ENCODE results near the gene SLC25A46. TPM values are rescaled to one million over a fixed set of nuclear protein-coding genes. Genes with fewer than 3 reads are reported as not detected.

The SLC25A46 gene
- total and polyA plus RNA-seq, 9 of the 15 experiments (the other 6 are each of a cell fraction or from before 2014, with no cell fraction given) = 7.8 to 47.3 (median 31.8) TPM

DNA sequence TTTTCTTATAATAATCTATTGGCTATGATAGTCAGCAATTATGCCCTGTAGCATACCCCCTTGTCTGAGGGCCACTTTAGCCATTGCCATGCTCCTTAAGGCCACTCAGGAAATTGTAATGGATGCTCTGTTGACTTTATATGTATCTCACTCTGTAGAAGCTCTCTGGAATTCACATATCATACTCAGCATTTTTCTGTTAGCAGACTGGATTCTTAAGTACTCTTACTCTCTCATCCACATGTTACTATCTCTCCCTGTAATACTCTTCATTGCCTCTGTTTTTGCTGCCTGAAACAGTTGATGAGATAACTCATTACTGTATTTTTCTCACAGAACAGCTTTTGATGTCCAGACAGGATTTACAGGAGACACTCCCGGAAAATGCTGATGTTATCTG, 36.5 kb upstream of the SLC25A46 start (continued):
- TF ChIP-seq PCBP1 (IDR thresholded peaks at IDR 0.05; ENCODE audit: low read depth, low read length, poor library complexity, severe bottlenecking) = no peak
- no peak for TF ChIP-seq WHSC1 (IDR thresholded peaks at IDR 0.05; ENCODE audit: low read length)
- no peak for TF ChIP-seq ZNF311 (CRISPR knock-in tag; IDR thresholded peaks at IDR 0.05)
- no peak for TF ChIP-seq TEAD4 (IDR thresholded peaks at IDR 0.05; ENCODE audit: low read length)
- TF ChIP-seq TEAD4 (CRISPR knock-in tag; IDR thresholded peaks at IDR 0.05; ENCODE audit: borderline replicate concordance) = no peak

DNA sequence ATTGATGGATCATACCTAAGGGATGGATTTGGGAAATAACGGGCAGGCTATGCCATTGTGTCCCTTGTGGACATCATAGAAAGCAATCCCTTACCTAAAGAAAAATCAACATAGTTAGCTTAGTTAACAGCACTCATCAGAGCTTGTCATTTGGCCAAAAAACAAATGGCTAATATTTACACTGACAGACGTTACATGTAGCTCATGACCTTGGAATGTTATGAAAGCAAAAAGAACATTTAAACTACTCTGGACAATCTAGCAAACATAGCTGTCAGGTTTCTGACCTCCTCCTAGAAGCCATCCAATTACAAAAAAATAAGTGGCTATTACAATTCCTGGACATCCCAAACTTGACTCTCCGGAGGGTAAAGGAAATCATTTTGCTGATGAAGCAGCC, 36.1 kb upstream of the SLC25A46 start:
- H3K79me2 ChIP-seq (ENCODE audit: control insufficient read depth, insufficient read depth, low read length) = no peaks in the 10 kb centered on the region
- no peak overlapping the region for H3K4me2 ChIP-seq (ENCODE audit: insufficient read depth, low read length)
- WGBS (ENCODE audit: insufficient coverage, low coverage, missing lambda C conversion rate) = 0% methylated on average over 3 of the region's 3 CpGs
- BruUV-seq (replicated peaks) = no TSS peak
- ATAC-seq (no peak), DNase-seq (ENCODE audit: extremely low read depth in 1 of 4, low spot score in 3 of 4) (no peak), FAIRE-seq (no peak)
- H3K9me1 ChIP-seq (ENCODE audit: control insufficient read depth, insufficient read depth, low read length) = no peaks in the 10 kb centered on the region
- no peaks in the 10 kb centered on the region for H3K36me3 ChIP-seq (ENCODE audit: control insufficient read depth, insufficient read depth, low read length)
- no peaks in the 10 kb centered on the region for H3K4me1 ChIP-seq (replicated peaks in 1 of 2; ENCODE audit: control insufficient read depth in 2 of 2, insufficient read depth in 2 of 2, low read length in 2 of 2)
- no peak overlapping the region for H3K4me3 ChIP-seq
- H3K9me3 ChIP-seq (replicated peaks; ENCODE audit: control insufficient read depth, insufficient read depth, low read depth, low read length) = no peaks in the 10 kb centered on the region
- no peaks in the 10 kb centered on the region for H3K27me3 ChIP-seq (ENCODE audit: control insufficient read depth in 2 of 2, insufficient read depth in 2 of 2, low read length in 2 of 2)
- ChIA-PET POLR2A (interaction anchor here (1.0 kb wide), 1 partner anchor 106 kb away, joined by 3 read pairs; no protein-coding TSS in a partner anchor), CTCF (ENCODE audit: low intra/inter-chr PET ratio) (no interaction called here)
- no peaks in the 10 kb centered on the region for H4K20me1 ChIP-seq (replicated peaks; ENCODE audit: control insufficient read depth, insufficient read depth, low read length)
- intact Hi-C loops (cut with micrococcal nuclease) = no loop called here
- H3K27ac ChIP-seq (ENCODE audit: extremely low read depth, low read depth, low read length) = no peak overlapping the region
- H3K9ac ChIP-seq (ENCODE audit: insufficient read depth in 1 of 2, low read depth in 2 of 2, low read length in 2 of 2) = no peak overlapping the region
- H2AFZ ChIP-seq (ENCODE audit: low read depth, low read length) = no peak overlapping the region
- in situ Hi-C loops (cut with MboI) = no loop called here
- TF ChIP-seq ILF3 (IDR thresholded peaks at IDR 0.05; ENCODE audit: borderline replicate concordance) = no peak
- no peak for TF ChIP-seq SIN3B (IDR thresholded peaks at IDR 0.05; ENCODE audit: low read depth)
- no peak for TF ChIP-seq SREBF2 (CRISPR knock-in tag; IDR thresholded peaks at IDR 0.05)
- TF ChIP-seq HDAC6 (IDR thresholded peaks at IDR 0.05; ENCODE audit: low read depth, low read length) = no peak
- TF ChIP-seq, protein P1, sequence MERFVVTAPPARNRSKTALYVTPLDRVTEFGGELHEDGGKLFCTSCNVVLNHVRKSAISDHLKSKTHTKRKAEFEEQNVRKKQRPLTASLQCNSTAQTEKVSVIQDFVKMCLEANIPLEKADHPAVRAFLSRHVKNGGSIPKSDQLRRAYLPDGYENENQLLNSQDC (CRISPR knock-in tag; IDR thresholded peaks at IDR 0.05) = no peak
- TF ChIP-seq MIER1 (IDR thresholded peaks at IDR 0.05; ENCODE audit: low read depth) = no peak
- TF ChIP-seq PRMT5 (CRISPR knock-in tag; IDR thresholded peaks at IDR 0.05) = no peak
- no peak for TF ChIP-seq ZNF133 (CRISPR knock-in tag; IDR thresholded peaks at IDR 0.05)
- no peak for TF ChIP-seq SRSF3 (IDR thresholded peaks at IDR 0.05; ENCODE audit: insufficient read depth, low read length)
- TF ChIP-seq GATA2 (CRISPR knock-in tag; IDR thresholded peaks at IDR 0.05) = no peak
- no peak for TF ChIP-seq SAP30 (IDR thresholded peaks at IDR 0.05; ENCODE audit: borderline replicate concordance, insufficient read depth, low read depth, low read length, poor library complexity, severe bottlenecking)
- TF ChIP-seq, protein P2, sequence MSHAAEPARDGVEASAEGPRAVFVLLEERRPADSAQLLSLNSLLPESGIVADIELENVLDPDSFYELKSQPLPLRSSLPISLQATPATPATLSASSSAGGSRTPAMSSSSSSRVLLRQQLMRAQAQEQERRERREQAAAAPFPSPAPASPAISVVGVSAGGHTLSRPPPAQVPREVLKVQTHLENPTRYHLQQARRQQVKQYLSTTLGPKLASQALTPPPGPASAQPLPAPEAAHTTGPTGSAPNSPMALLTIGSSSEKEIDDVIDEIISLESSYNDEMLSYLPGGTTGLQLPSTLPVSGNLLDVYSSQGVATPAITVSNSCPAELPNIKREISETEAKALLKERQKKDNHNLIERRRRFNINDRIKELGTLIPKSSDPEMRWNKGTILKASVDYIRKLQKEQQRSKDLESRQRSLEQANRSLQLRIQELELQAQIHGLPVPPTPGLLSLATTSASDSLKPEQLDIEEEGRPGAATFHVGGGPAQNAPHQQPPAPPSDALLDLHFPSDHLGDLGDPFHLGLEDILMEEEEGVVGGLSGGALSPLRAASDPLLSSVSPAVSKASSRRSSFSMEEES (CRISPR knock-in tag; IDR thresholded peaks at IDR 0.05) = no peak
- TF ChIP-seq, protein P3, sequence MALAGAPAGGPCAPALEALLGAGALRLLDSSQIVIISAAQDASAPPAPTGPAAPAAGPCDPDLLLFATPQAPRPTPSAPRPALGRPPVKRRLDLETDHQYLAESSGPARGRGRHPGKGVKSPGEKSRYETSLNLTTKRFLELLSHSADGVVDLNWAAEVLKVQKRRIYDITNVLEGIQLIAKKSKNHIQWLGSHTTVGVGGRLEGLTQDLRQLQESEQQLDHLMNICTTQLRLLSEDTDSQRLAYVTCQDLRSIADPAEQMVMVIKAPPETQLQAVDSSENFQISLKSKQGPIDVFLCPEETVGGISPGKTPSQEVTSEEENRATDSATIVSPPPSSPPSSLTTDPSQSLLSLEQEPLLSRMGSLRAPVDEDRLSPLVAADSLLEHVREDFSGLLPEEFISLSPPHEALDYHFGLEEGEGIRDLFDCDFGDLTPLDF (CRISPR knock-in tag; IDR thresholded peaks at IDR 0.05) = no peak
- no peak for TF ChIP-seq ZNF76 (CRISPR knock-in tag; IDR thresholded peaks at IDR 0.05; ENCODE audit: borderline replicate concordance)
- no peak for TF ChIP-seq ZNF263 (CRISPR knock-in tag; IDR thresholded peaks at IDR 0.05; ENCODE audit: borderline replicate concordance)

Data from K562 (cell line).